Left ventricle myocardium inferior (tissue), 1 donor: ENCODE measurements around the gene GUCA2B. TPM values are rescaled to one million over a fixed set of nuclear protein-coding genes. Genes with fewer than 3 reads are reported as not detected.

ENCODE experiments used
- DNase-seq: peaks from one replicate; pipeline ENCODE4 v3.0.0-alpha.2; 2020
- H3K27ac ChIP-seq: fragments of 200-600 bp; replicated peaks from 2 replicates; pipeline ENCODE4 v1.8.0; 2021
- H3K27me3 ChIP-seq: fragments of 200-600 bp; 2 replicates; pipeline ENCODE4 v1.8.0; 2021; ENCODE audit warnings: low read depth
- H3K36me3 ChIP-seq: fragments of 200-600 bp; 2 replicates; pipeline ENCODE4 v1.8.0; 2021
- H3K4me1 ChIP-seq: fragments of 200-600 bp; 2 replicates; pipeline ENCODE4 v1.8.0; 2021
- H3K4me3 ChIP-seq: fragments of 200-600 bp; 2 replicates; pipeline ENCODE4 v1.8.0; 2021; ENCODE audit warnings: mild to moderate bottlenecking, moderate library complexity
- H3K9me3 ChIP-seq: fragments of 200-600 bp; replicated peaks from 2 replicates; pipeline ENCODE4 v1.8.0; 2021
- CTCF ChIP-seq: fragments of 200-600 bp; IDR thresholded peaks from 2 replicates; pipeline ENCODE4 v1.8.0; 2021; ENCODE audit warnings: antibody characterized with exemption, mild to moderate bottlenecking, borderline replicate concordance
- intact Hi-C: fragments of 100-400 bp; cut with micrococcal nuclease; formaldehyde crosslinking; loops from one replicate; pipeline ENCODE4 v1.11.0; 2022
- total RNA-seq: library from RNA; stranded (reverse); fragmentation: NEBNext Ultra II Directional; extraction: Animal tissue kit (Norgen Biotek cat#: 25700); gene quantifications from one replicate; pipeline ENCODE4 v1.2.1, GENCODE V29; 2021
- donor health status: DM: no; HTN: yes; CAD: no; lungs with severe emphysema.

The GUCA2B gene
- total RNA-seq, 1 donor from 2014 or later = not detected

- intact Hi-C loops = no loop called here
- DNase-seq = no peak
- Histone ChIP-seq H3K4me3 (no peak overlapping the region), H3K27ac (peak overlapping the region; percentile 17), H3K27me3 (no peaks in the 10 kb centered on the region), H3K36me3 (peaks cover 15% of the 10 kb centered on the region), H3K4me1 (peaks cover 39% of the 10 kb centered on the region), H3K9me3 (no peaks in the 10 kb centered on the region)
- TF ChIP-seq CTCF = no peak
Observed at GRCh38 chr1:42178249-42178648, 25.0 kb downstream of the GUCA2B start.

GRCh38 chr1:42179275-42179674 is 26.1 kb downstream of the GUCA2B start:
- intact Hi-C loops = no loop called here
- Histone ChIP-seq H3K9me3 (no peaks in the 10 kb centered on the region), H3K36me3 (peaks cover 15% of the 10 kb centered on the region), H3K27me3 (no peaks in the 10 kb centered on the region), H3K4me3 (no peak overlapping the region), H3K27ac (no peak overlapping the region), H3K4me1 (peaks cover 29% of the 10 kb centered on the region)
- no peak for TF ChIP-seq CTCF
- no peak for DNase-seq

- Histone ChIP-seq H3K9me3 (no peaks in the 10 kb centered on the region), H3K4me1 (peaks cover 26% of the 10 kb centered on the region), H3K4me3 (no peak overlapping the region), H3K36me3 (peaks cover 21% of the 10 kb centered on the region), H3K27me3 (no peaks in the 10 kb centered on the region), H3K27ac (no peak overlapping the region)
- TF ChIP-seq CTCF = no peak
- intact Hi-C loops = no loop called here
- no peak for DNase-seq
Observed at GRCh38 chr1:42179900-42180329, 26.7 kb downstream of the GUCA2B start.

GRCh38 chr1:42181687-42182086 is 28.5 kb downstream of the GUCA2B start:
- Histone ChIP-seq H3K9me3 (no peaks in the 10 kb centered on the region), H3K4me1 (peaks cover 26% of the 10 kb centered on the region), H3K4me3 (no peak overlapping the region), H3K27ac (no peak overlapping the region), H3K36me3 (peaks cover 30% of the 10 kb centered on the region), H3K27me3 (no peaks in the 10 kb centered on the region)
- no peak for TF ChIP-seq CTCF
- no peak for DNase-seq
- intact Hi-C loops = no loop called here

GRCh38 chr1:42183210-42183956 is 30.2 kb downstream of the GUCA2B start:
- H3K27me3 ChIP-seq = no peaks in the 10 kb centered on the region
- H3K4me3 ChIP-seq = no peak overlapping the region
- H3K4me1 ChIP-seq = peaks cover 19% of the 10 kb centered on the region
- intact Hi-C loops = no loop called here
- no peak for TF ChIP-seq CTCF
- H3K27ac ChIP-seq = no peak overlapping the region
- H3K36me3 ChIP-seq = peaks cover 44% of the 10 kb centered on the region
- H3K9me3 ChIP-seq = no peaks in the 10 kb centered on the region
- no peak for DNase-seq

- H3K36me3 ChIP-seq = peaks cover 47% of the 10 kb centered on the region
- H3K4me3 ChIP-seq = no peak overlapping the region
- no peak for TF ChIP-seq CTCF
- H3K27me3 ChIP-seq = no peaks in the 10 kb centered on the region
- DNase-seq = no peak
- H3K27ac ChIP-seq = no peak overlapping the region
- intact Hi-C loops = no loop called here
- no peaks in the 10 kb centered on the region for H3K9me3 ChIP-seq
- H3K4me1 ChIP-seq = peaks cover 14% of the 10 kb centered on the region
Observed at GRCh38 chr1:42183957-42184268, 30.7 kb downstream of the GUCA2B start.
